ENCODE data around the gene KRT81.

DNA sequence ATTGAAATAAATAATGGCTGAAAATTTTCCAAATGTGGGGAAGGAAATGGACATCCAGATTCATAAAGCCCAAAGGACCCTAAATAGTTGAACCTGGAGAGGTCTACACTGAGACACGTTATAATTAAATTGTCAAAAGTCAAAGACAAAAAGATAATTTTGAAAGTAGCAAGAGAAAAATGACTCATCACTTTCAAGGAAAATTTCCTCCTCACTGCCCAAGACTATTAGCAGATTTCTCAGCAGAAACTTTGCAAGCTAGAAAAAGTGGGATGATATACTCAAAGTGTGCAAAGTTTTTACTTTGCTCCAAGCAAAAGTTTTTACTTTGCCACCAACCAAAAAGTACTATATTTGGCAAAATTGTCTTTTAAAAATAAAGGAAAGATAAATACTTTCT is 45.7 kb upstream of the KRT81 start:
- TF ChIP-seq, protein P1, sequence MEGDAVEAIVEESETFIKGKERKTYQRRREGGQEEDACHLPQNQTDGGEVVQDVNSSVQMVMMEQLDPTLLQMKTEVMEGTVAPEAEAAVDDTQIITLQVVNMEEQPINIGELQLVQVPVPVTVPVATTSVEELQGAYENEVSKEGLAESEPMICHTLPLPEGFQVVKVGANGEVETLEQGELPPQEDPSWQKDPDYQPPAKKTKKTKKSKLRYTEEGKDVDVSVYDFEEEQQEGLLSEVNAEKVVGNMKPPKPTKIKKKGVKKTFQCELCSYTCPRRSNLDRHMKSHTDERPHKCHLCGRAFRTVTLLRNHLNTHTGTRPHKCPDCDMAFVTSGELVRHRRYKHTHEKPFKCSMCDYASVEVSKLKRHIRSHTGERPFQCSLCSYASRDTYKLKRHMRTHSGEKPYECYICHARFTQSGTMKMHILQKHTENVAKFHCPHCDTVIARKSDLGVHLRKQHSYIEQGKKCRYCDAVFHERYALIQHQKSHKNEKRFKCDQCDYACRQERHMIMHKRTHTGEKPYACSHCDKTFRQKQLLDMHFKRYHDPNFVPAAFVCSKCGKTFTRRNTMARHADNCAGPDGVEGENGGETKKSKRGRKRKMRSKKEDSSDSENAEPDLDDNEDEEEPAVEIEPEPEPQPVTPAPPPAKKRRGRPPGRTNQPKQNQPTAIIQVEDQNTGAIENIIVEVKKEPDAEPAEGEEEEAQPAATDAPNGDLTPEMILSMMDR (IDR thresholded peaks at IDR 0.05) = no peak
- no peak for TF ChIP-seq MAX (CRISPR knock-in tag; IDR thresholded peaks at IDR 0.05)
- TF ChIP-seq NFYB (CRISPR knock-in tag; conservative IDR thresholded peaks at IDR 0.05; ENCODE audit: low read depth) = no peak

Measured in WTC11 (cell line).